ENCODE data around the gene C15orf39.
"Not testable (repeated sequence)": the region's sequence is repeated elsewhere in the genome, so short reads cannot be mapped to it uniquely, and the experiment has no call there.

Gene C15orf39

GRCh38 chr15:75214293-75215096 is 12.8 kb downstream of the C15orf39 start:
- H3K36me3 ChIP-seq (replicated peaks), result peaks cover 25% of the 10 kb centered on the region
- H3K27me3 ChIP-seq (replicated peaks), result no peaks in the 10 kb centered on the region
- H3K4me3 ChIP-seq (ENCODE audit: low read depth, low read length), result no peak overlapping the region
- TF ChIP-seq CTCF (IDR thresholded peaks at IDR 0.05; ENCODE audit: low read depth, low read length, missing control alignments), result no peak
- in situ Hi-C loops (cut with HindIII; ENCODE audit: low pct_ligation_motif_present, low sequenced_read_pairs), result no loop called here
- no peak for DNase-seq
- no peak overlapping the region for H3K27ac ChIP-seq

GRCh38 chr15:75215107-75216004 is 13.7 kb downstream of the C15orf39 start:
- Histone ChIP-seq H3K27me3 (replicated peaks) (no peaks in the 10 kb centered on the region), H3K36me3 (replicated peaks) (peaks cover 18% of the 10 kb centered on the region)
- TF ChIP-seq CTCF (IDR thresholded peaks at IDR 0.05; ENCODE audit: low read depth, low read length, missing control alignments), result no peak

GRCh38 chr15:75217012-75217411 is 15.3 kb downstream of the C15orf39 start:
- in situ Hi-C loops (cut with HindIII; ENCODE audit: low pct_ligation_motif_present, low sequenced_read_pairs), result no loop called here
- DNase-seq, result no peak
- H3K36me3 ChIP-seq (replicated peaks), result peaks cover 3% of the 10 kb centered on the region
- TF ChIP-seq CTCF (IDR thresholded peaks at IDR 0.05; ENCODE audit: low read depth, low read length, missing control alignments), result no peak
- H3K4me3 ChIP-seq (ENCODE audit: low read depth, low read length), result no peak overlapping the region
- H3K27ac ChIP-seq, result no peak overlapping the region
- no peaks in the 10 kb centered on the region for H3K27me3 ChIP-seq (replicated peaks)

More at GRCh38 chr15:75215107-75216004, 13.7 kb downstream of the C15orf39 start:
- no peak for DNase-seq
- Histone ChIP-seq H3K4me3 (ENCODE audit: low read depth, low read length) (no peak overlapping the region), H3K27ac (no peak overlapping the region)
- in situ Hi-C loops (cut with HindIII; ENCODE audit: low pct_ligation_motif_present, low sequenced_read_pairs), result no loop called here

GRCh38 chr15:75217574-75217973 is 15.9 kb downstream of the C15orf39 start:
- H3K27me3 ChIP-seq (replicated peaks); H3K36me3 ChIP-seq (replicated peaks); DNase-seq; H3K27ac ChIP-seq; H3K4me3 ChIP-seq (ENCODE audit: low read depth, low read length); in situ Hi-C loops (cut with HindIII; ENCODE audit: low pct_ligation_motif_present, low sequenced_read_pairs): not testable (repeated sequence)

GRCh38 chr15:75219507-75219929 is 17.8 kb downstream of the C15orf39 start:
- H3K36me3 ChIP-seq (replicated peaks); H3K4me3 ChIP-seq (ENCODE audit: low read depth, low read length); H3K27ac ChIP-seq; in situ Hi-C loops (cut with HindIII; ENCODE audit: low pct_ligation_motif_present, low sequenced_read_pairs); DNase-seq; H3K27me3 ChIP-seq (replicated peaks): not testable (repeated sequence)

GRCh38 chr15:75223688-75224087 is 22.0 kb downstream of the C15orf39 start:
- Histone ChIP-seq H3K27ac (no peak overlapping the region), H3K36me3 (replicated peaks) (no peaks in the 10 kb centered on the region), H3K27me3 (replicated peaks) (no peaks in the 10 kb centered on the region), H3K4me3 (ENCODE audit: low read depth, low read length) (no peak overlapping the region)
- no peak for DNase-seq
- in situ Hi-C loops (cut with HindIII; ENCODE audit: low pct_ligation_motif_present, low sequenced_read_pairs), result no loop called here
- no peak for TF ChIP-seq CTCF (IDR thresholded peaks at IDR 0.05; ENCODE audit: low read depth, low read length, missing control alignments)

All from brain microvascular endothelial cell (primary cell).